A549 (cell line): ENCODE data around the gene UGT1A9. TPM values are rescaled to one million over a fixed set of nuclear protein-coding genes. Genes with fewer than 3 reads are reported as not detected.
"Not testable (repeated sequence)": the region's sequence is repeated elsewhere in the genome, so short reads cannot be mapped to it uniquely, and the experiment has no call there.

Experiments used
- ATAC-seq, 2 experiments: fragments of 200-7000 bp in 1 of 2; fragments of >200 bp in 1 of 2; cut with Nextera tagmentation in 1 of 2; cut with Tn5 transposase in 1 of 2; 3 replicates each; pipeline versions ENCODE4 v1.8.0 to v1.9.1; 2018 to 2020; ENCODE audit warnings: mild to moderate bottlenecking in 1 of 2, moderate library complexity in 1 of 2
- CTCF ChIA-PET: fragments of 300-600 bp; sonication (Branson Sonifier 250); formaldehyde crosslinking; extraction: SDS; loops from one replicate; lab custom pipeline; 2021; ENCODE audit warnings: antibody characterized with exemption, inconsistent platforms; lab: Yijun Ruan, JAX
- POLR2A ChIA-PET: fragments of 350-600 bp; formaldehyde crosslinking; extraction: SDS; loops from one replicate; lab custom pipeline; 2021; ENCODE audit warnings: antibody characterized with exemption, inconsistent platforms; lab: Yijun Ruan, JAX
- DNase-seq, 2 experiments: peaks; one replicate each; pipeline versions ENCODE4 v3.0.0 to v3.0.0-alpha.2; 2011 to 2016; ENCODE audit warnings: low read depth in 1 of 2, low spot score in 1 of 2
- FAIRE-seq: peaks from 2 replicates; lab custom pipeline; 2011; peaks lifted over from hg19 to GRCh38; lab: Jason Lieb, UNC
- H3K27ac ChIP-seq, 2 experiments: fragments of >200 bp; sonication (Bioruptor Twin); formaldehyde crosslinking; 3 replicates each; pipeline ENCODE4 v1.5.1; 2016 to 2017
- H3K4me1 ChIP-seq: fragments of >200 bp; sonication (Bioruptor Twin); formaldehyde crosslinking; 3 replicates; pipeline ENCODE4 v1.6.1; 2016
- H3K4me2 ChIP-seq: fragments of >200 bp; sonication (Bioruptor Twin); formaldehyde crosslinking; 3 replicates; pipeline ENCODE4 v1.6.1; 2016
- H3K4me3 ChIP-seq: fragments of >200 bp; sonication (Bioruptor Twin); formaldehyde crosslinking; 3 replicates; pipeline ENCODE4 v1.5.1; 2016
- H3K9me3 ChIP-seq: fragments of >200 bp; sonication (Bioruptor Twin); formaldehyde crosslinking; 3 replicates; pipeline ENCODE4 v1.6.1; 2016
- BHLHE40 ChIP-seq: IDR thresholded peaks from 2 replicates; pipeline ENCODE4 v1.6.1; 2012; ENCODE audit warnings: low read depth, low read length, inconsistent platforms
- FOSL2 ChIP-seq, 2 experiments: fragments of 450-650 bp in 1 of 2; fragments of >200 bp in 1 of 2; sonication (Bioruptor Twin) in 1 of 2; formaldehyde crosslinking; IDR thresholded peaks; 2 replicates each; pipeline versions ENCODE4 v1.5.0 to v1.6.1; 2016 to 2020; ENCODE audit warnings: mild to moderate bottlenecking in 1 of 2, moderate library complexity in 1 of 2
- FOXS1 ChIP-seq: fragments of 250-450 bp; sonication (Bioruptor Pico); IDR thresholded peaks from 2 replicates; pipeline ENCODE4 v1.5.0; 2020; ENCODE audit warnings: mild to moderate bottlenecking, moderate library complexity
- HOXA7 ChIP-seq: fragments of 250-450 bp; sonication (Bioruptor Pico); IDR thresholded peaks from 2 replicates; pipeline ENCODE4 v1.5.0; 2020; ENCODE audit warnings: mild to moderate bottlenecking, moderate library complexity
- HOXB13 ChIP-seq: fragments of 250-450 bp; sonication (Bioruptor Pico); IDR thresholded peaks from 2 replicates; pipeline ENCODE4 v1.5.0; 2020; ENCODE audit warnings: low read depth, mild to moderate bottlenecking, moderate library complexity
- HOXB5 ChIP-seq: fragments of 250-450 bp; sonication (Bioruptor Pico); IDR thresholded peaks from 2 replicates; pipeline ENCODE4 v1.5.0; 2020; ENCODE audit warnings: mild to moderate bottlenecking, moderate library complexity
- JUN ChIP-seq, 2 experiments: fragments of >200 bp; sonication (Bioruptor Twin); formaldehyde crosslinking; IDR thresholded peaks; 2 replicates in 1 of 2; 3 replicates in 1 of 2; pipeline ENCODE4 v1.6.1; 2016 to 2017
- MAZ ChIP-seq: fragments of 150-350 bp; IDR thresholded peaks from 2 replicates; pipeline ENCODE4 v1.6.1; 2014; ENCODE audit warnings: antibody characterized with exemption, low read depth, low read length, borderline replicate concordance
- NPAS2 ChIP-seq: fragments of 250-450 bp; sonication (Bioruptor Pico); IDR thresholded peaks from 2 replicates; pipeline ENCODE4 v1.8.0; 2022; ENCODE audit warnings: mild to moderate bottlenecking, moderate library complexity, borderline replicate concordance
- SMC3 ChIP-seq: fragments of >200 bp; sonication (Bioruptor Twin); formaldehyde crosslinking; IDR thresholded peaks from 3 replicates; pipeline ENCODE4 v1.6.1; 2018; ENCODE audit warnings: inconsistent platforms
- TFCP2L1 ChIP-seq: fragments of 250-450 bp; sonication (Bioruptor Pico); IDR thresholded peaks from 2 replicates; pipeline ENCODE4 v1.5.0; 2021; ENCODE audit warnings: mild to moderate bottlenecking
- ZC3H11A ChIP-seq: fragments of 450-650 bp; IDR thresholded peaks from 2 replicates; pipeline ENCODE4 v1.6.1; 2014; ENCODE audit warnings: antibody characterized with exemption, mild to moderate bottlenecking
- WGBS: methylation state at CpG from one replicate; pipeline ENCODE4 v1.1.6; 2017; ENCODE audit errors: missing lambda C conversion rate; 5-methylcytosine and 5-hydroxymethylcytosine counted together
- polyA plus RNA-seq, 4 experiments: library from polyadenylated mRNA; depleted of rRNA in 3 of 4; stranded (reverse); fragments of >200 nt; fragmentation: RNase III in 1 of 4; extraction: RNeasy Plus Mini Kit Qiagen cat#74134 plus additional on column Dnase treatment in 1 of 4; gene quantifications; 2 replicates in 3 of 4; 3 replicates in 1 of 4; pipeline ENCODE4 v1.2.3, GENCODE V29; 2011 to 2017
- TF ChIP-seq, protein P1 (sequence below): IDR thresholded peaks from 2 replicates; pipeline ENCODE4 v1.6.1; 2012
- TF ChIP-seq, protein P2 (sequence below): fragments of >200 bp; sonication (Bioruptor Twin); formaldehyde crosslinking; IDR thresholded peaks from 3 replicates; pipeline ENCODE4 v1.6.1; 2016

The UGT1A9 gene
- polyA plus RNA-seq, 2 of the 4 experiments (the other 2 are of a cell fraction): 11.0 to 13.1 TPM

DNA sequence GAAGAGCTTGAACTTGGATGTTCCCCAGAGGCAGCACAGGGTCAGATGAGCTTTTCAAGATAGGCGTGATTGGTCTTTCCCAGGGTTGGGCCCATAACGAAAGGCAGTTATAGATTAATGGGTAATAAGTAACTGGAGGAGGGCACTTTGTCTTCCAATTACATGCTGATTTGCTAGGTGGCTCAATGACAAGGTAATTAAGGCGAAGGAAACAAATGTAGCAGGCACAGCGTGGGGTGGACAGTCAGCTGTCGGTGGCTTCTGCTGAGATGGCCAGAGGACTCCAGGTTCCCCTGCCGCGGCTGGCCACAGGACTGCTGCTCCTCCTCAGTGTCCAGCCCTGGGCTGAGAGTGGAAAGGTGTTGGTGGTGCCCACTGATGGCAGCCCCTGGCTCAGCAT is 46.9 kb downstream of the UGT1A9 start, which contains the start of gene UGT1A4:
TSS of gene UGT1A4 (plus strand) at position 185 of the 400 bp plus-strand sequence. CDS start at position 270, 85 bp downstream.
- no peak; a peak in 1 of 6 replicates for ATAC-seq
- TF ChIP-seq HOXB5 (CRISPR knock-in tag) (no peak), BHLHE40 (no peak), SMC3 (no peak)
- TF ChIP-seq, protein P1, sequence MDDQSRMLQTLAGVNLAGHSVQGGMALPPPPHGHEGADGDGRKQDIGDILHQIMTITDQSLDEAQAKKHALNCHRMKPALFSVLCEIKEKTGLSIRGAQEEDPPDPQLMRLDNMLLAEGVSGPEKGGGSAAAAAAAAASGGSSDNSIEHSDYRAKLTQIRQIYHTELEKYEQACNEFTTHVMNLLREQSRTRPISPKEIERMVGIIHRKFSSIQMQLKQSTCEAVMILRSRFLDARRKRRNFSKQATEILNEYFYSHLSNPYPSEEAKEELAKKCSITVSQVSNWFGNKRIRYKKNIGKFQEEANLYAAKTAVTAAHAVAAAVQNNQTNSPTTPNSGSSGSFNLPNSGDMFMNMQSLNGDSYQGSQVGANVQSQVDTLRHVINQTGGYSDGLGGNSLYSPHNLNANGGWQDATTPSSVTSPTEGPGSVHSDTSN: no peak
- H3K4me3 ChIP-seq: no peak within 1 kb of the TSS
- FAIRE-seq: no peak
- no peak within 1 kb of the TSS for H3K4me2 ChIP-seq
- 96% methylated on average over 7 of the region's 7 CpGs for WGBS
- POLR2A ChIA-PET: no interaction called here
- peaks cover 7% of the 10 kb centered on the region; the same call in 1 of the 3 replicates for H3K4me1 ChIP-seq
- no peak for DNase-seq
- CTCF ChIA-PET: interaction anchor here (1.1 to 1.4 kb wide), 2 partner anchors 12 to 114 kb away, joined by 4 to 5 read pairs; no protein-coding TSS in a partner anchor
- H3K27ac ChIP-seq: peak within 1 kb of the TSS; percentile 28 to 66; a peak in 4 of 6 replicates
- H3K9me3 ChIP-seq: peaks cover 3% of the 10 kb centered on the region; the same call in 1 of the 3 replicates

DNA sequence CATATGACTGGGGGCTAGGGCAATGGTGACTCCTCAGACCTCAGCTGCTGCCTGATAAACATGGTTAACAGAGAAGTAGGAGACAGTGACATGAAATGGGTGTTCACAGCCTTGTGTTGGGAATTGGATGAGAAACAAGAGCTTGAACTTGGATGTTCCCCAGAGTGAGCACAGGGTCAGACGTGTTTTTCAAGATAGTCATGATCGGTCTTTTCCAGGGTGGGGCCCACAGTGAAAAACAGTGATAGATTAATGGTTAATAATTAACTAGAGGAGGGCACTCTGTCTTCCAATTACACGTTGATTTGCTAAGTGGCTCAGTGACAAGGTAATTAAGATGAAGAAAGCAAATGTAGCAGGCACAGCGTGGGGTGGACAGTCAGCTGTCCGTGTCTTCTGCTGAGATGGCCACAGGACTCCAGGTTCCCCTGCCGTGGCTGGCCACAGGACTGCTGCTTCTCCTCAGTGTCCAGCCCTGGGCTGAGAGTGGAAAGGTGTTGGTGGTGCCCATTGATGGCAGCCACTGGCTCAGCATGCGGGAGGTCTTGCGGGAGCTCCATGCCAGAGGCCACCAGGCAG is 57.1 kb downstream of the UGT1A9 start, which contains the start of gene UGT1A3:
TSS of gene UGT1A3 (plus strand) at position 320 of the 579 bp plus-strand sequence. CDS start at position 405, 85 bp downstream.
- H3K9me3 ChIP-seq: 0 out of 3 replicates have a peak, but pooled peaks cover 4% of the 10 kb centered on the region
- H3K4me2 ChIP-seq: no peak within 1 kb of the TSS
- H3K4me1 ChIP-seq: peaks cover 11% of the 10 kb centered on the region; the same call in 2 of the 3 replicates
- FAIRE-seq: no peak
- POLR2A ChIA-PET: no interaction called here
- CTCF ChIA-PET: interaction anchor here (1.2 to 1.5 kb wide), 2 partner anchors 17 to 155 kb away, joined by 3 to 4 read pairs; no protein-coding TSS in a partner anchor
- peak within 1 kb of the TSS; percentile 41 to 60; a peak in 4 of 6 replicates for H3K27ac ChIP-seq
- no peak within 1 kb of the TSS for H3K4me3 ChIP-seq
- 85% methylated on average over 8 of the region's 8 CpGs for WGBS
- TF ChIP-seq TFCP2L1 (CRISPR knock-in tag) (no peak), HOXB13 (no peak), ZC3H11A (no peak), NPAS2 (no peak), SMC3 (no peak), JUN (IDR thresholded peaks at IDR 0.05) (no peak), FOSL2 (IDR thresholded peaks at IDR 0.05) (no peak), FOSL2 (CRISPR knock-in tag; IDR thresholded peaks at IDR 0.05) (no peak)
- no peak; a peak in 1 of 6 replicates for ATAC-seq
- no peak for DNase-seq

DNA sequence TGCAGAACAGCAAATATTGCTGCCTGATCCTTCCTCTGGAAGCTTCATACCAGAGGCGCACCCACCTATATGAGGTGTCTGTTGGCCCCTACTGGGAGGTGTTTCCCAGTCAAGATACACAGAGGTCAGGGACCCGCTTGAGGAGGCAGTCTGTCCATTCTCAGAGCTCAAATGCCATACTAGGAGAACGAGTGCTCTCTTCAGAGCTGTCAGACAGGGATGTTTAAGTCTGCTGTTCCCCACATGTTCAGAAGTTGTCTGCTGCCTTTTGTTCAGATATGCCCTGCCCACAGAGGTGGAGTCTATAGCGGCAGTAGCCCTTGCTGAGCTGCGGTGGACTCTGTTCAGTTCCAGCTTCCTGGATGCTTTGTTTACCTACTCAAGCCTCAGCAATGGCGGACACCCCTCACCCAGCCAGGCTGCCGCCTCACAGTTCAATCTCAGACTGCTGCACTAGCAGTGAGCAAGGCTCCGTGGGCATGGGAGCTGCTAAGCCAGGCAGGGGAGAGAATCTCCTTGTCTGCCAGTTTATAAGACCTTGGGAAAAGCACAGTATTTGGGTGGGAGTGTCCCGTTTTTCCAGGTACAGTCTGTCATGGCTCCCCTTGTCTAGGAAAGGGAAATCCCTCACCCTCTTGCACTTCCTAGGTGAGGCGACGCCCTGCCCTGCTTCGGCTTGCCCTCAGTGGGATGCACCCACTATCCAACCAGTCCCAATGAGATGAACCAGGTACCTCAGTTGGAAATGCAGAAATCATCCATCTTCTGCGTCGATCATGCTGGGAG is 65.4 kb downstream of the UGT1A9 start:
- H3K27ac ChIP-seq: peak overlapping the region; percentile 46 to 69; a peak in 5 of 6 replicates
- FAIRE-seq, DNase-seq, H3K4me1 ChIP-seq, H3K4me2 ChIP-seq, POLR2A ChIA-PET, H3K4me3 ChIP-seq: not testable (repeated sequence)
- 0 out of 6 replicates have a peak, but pooled peaks of 1 of the 2 experiments have one; percentile 29 for ATAC-seq
- 86% methylated on average over 14 of the region's 14 CpGs for WGBS
- H3K9me3 ChIP-seq: peaks cover 48% of the 10 kb centered on the region
- CTCF ChIA-PET: interaction anchor here (0.7 to 1.4 kb wide), 5 partner anchors 11 to 96 kb away, joined by 3 to 4 read pairs (median 3); no protein-coding TSS in a partner anchor

DNA sequence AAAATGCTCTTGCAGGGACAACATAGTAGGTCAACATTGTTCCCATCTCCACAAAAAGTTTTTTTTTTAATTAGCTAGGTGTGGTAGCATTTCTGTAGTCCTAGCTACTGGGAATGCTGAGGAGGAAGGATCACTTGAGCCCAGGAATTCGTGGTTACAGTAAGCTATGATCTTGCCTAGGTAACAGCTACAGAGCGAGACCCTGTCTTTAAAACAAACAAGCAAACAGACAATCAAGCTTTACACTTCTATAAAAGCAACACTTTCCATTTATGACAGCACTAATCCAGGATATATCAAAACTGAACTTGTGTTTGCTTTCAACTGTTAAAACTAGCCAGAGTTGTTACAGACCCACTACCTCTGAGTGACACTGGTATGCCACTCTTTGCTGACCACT is 69.2 kb downstream of the UGT1A9 start:
- ChIA-PET CTCF (interaction anchor here (1.1 kb wide), 1 partner anchor 19 kb away, joined by 3 read pairs; no protein-coding TSS in a partner anchor), POLR2A (no interaction called here)
- Histone ChIP-seq H3K9me3 (peaks cover 64% of the 10 kb centered on the region), H3K4me3 (no peak overlapping the region), H3K4me2 (no peak overlapping the region), H3K27ac (peak overlapping the region; percentile 64 to 89; a peak in 5 of 6 replicates)
- DNase-seq: no peak
- WGBS: 86% methylated on average over 2 of the region's 2 CpGs
- ATAC-seq: no peak
- TF ChIP-seq MAZ (no peak), JUN (IDR thresholded peaks at IDR 0.05) (no peak), HOXA7 (CRISPR knock-in tag) (no peak), FOXS1 (CRISPR knock-in tag) (no peak)
- TF ChIP-seq, protein P2, sequence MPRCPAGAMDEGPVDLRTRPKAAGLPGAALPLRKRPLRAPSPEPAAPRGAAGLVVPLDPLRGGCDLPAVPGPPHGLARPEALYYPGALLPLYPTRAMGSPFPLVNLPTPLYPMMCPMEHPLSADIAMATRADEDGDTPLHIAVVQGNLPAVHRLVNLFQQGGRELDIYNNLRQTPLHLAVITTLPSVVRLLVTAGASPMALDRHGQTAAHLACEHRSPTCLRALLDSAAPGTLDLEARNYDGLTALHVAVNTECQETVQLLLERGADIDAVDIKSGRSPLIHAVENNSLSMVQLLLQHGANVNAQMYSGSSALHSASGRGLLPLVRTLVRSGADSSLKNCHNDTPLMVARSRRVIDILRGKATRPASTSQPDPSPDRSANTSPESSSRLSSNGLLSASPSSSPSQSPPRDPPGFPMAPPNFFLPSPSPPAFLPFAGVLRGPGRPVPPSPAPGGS: no peak
- TF ChIP-seq, all 56 proteins: peak for 0
- no peak for FAIRE-seq
- H3K4me1 ChIP-seq: peaks cover 23% of the 10 kb centered on the region
